Activated T-cell treated with anti-CD3 and anti-CD28 coated beads for 4 hours (primary cell): ENCODE data around the gene PRCD.
"Not testable (repeated sequence)": the region's sequence is repeated elsewhere in the genome, so short reads cannot be mapped to it uniquely, and the experiment has no call there.

Source experiments
- DNase-seq: peaks from one replicate; pipeline ENCODE4 v3.0.0-alpha.2; 2020

Gene PRCD

DNA sequence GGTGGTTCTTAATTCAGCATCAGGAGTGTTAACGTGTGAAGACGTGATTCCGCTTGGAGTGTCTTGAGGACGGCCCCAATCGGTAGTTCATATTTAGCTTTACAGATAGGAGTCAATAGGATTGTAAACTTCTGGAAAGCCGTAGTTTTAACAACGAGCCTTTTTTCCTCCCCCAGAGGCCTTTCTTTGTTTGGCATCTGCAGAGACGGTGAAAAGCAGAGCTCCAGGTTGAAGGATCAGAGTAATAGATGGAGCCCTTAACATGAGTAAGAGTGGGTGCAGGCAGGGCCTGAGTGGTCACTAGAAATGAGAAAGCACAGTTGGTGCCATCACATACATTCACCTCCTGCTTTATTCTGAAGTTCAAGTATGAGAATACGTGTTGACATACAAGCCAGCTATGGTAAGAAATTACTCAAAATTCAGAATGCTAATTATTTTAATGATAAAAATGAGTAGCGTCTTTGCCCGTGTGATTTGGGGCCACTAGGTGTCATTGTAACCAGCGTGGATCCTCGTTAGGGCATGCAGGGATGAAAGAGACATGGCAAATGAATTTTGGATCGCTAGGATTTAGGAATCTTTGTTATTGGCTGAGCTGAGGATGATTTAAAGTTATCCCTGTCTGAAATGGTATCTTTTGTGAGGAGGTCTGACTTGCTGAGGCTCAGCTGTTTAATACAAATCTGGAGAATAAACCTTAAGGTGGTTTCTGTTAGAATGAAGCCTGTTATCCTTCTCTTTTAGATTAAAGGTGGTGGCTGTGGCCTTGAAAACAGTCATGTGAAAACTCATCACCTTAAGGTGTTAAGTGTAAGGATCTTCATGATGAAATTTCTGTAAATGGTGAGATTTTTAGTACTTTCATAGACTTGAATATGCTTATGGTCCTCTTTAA, 18.6 kb downstream of the PRCD start:
- DNase-seq = no peak

DNA sequence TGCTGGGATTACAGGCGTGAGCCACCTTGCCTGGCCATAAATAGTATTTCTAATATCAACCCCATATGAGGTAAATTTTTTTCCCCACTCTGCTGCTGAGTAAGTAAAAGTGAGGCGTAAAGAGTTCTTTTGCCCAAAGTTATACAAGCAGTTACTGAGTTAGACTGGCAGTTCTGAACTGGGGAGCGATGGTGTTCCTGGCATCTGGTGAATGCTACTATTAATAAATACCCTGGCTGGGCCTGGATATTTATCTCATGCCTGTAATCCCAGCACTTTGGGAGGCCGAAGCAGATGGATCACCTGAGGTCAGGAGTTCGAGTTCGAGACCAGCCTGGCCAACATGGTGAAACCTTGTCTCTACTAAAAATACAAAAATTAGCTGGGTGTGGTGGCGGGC, 19.6 kb downstream of the PRCD start:
- DNase-seq = not testable (repeated sequence)

DNA sequence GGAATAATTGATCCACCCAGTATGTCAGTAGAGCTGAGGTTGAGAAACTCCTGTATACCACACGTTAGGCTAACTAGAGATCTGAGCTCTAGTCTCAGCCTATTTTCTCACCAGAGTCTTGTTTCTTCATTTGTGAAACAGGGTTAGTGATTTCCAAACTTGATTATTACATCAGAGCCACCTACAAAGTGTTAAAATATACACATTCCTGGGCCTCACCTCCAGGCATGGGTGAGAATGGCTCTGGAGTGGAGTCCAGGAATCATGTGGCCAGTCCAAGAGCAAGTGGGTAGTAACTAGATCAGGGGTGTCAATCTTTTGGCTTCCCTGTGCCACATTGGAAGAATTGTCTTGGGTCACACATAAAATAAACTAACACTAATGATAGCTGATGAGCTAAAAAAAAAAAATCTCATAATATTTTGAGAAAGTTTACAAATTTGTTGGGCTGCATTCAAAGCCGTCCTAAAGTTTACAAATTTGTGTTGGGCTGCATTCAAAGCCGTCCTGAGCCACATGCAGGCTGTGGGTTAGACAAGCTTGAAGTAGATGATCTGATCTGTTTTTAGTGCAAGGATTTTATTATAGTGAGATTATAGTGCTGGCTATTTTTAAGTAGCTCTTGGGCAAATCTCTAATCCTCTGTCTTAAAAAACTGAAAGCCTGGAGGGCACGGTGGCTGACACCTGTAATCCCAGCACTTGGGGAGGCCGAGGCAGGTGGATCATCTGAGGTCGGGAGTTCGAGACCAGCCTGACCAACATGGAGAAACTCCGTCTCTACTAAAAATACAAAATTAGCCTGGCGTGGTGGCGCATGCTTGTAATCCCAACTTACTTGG, 20.4 kb downstream of the PRCD start:
- DNase-seq = no peak

DNA sequence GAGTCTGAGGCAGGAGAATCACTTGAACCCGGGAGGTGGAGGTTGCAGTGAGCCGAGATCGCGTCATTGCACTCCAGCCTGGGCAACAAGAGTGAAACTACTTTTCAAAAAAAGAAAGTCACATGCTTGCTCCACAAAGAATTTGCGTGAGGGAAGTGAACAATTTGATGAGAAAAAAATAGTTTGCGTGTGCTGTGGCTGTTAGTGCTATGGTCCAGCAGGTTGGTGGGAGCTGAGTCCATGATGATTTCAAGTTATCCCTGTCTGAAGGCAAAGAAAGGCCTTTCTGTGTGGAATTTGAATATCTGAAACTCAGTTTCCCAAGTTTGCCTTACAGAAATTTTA, 21.0 kb downstream of the PRCD start:
- no peak for DNase-seq

- no peak for DNase-seq
These were observed 21.5 kb downstream of the PRCD start for GRCh38 chr17:76561332-76561731.

GRCh38 chr17:76561799-76562268, 22.0 kb downstream of the PRCD start:
- DNase-seq = no peak

GRCh38 chr17:76562734-76563148, 22.9 kb downstream of the PRCD start:
- DNase-seq = no peak

- DNase-seq = not testable (repeated sequence)
These were observed 23.5 kb downstream of the PRCD start for GRCh38 chr17:76563359-76563758.

DNA sequence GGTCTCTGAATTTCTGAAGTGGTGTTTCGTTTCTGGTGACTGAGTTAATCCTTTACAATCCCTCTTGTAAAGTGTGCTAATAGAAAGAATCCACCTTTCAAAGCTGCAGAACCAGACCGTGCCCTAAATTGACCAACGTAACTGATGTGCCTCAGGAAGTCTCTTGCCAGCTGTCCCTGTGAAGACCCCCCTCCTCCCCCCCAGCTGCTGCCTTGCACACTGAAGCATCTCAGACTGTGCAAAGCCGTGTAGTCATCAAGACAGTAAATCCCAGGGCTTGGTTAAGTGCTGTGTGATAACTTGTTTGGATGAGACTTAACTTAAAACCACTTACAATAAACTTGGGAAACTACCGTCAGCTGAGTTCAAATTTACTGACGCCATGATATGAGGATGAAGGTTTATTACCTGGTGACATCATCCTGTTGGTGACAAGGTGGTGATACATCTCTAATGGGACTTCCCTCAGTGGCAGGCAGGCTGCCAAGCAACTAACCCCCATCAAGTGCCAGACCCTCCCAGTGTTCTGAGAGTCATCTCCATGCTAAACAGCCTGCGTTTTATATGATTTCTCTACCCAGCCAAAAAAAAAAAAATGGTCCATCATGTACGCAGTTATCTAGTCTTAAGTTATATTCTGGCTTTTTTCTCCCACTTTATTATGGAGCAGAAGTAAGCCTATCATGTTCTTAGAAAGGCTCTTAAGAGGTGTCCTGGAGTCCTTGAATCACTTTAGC, 25.3 kb downstream of the PRCD start:
- DNase-seq = not testable (repeated sequence)

DNA sequence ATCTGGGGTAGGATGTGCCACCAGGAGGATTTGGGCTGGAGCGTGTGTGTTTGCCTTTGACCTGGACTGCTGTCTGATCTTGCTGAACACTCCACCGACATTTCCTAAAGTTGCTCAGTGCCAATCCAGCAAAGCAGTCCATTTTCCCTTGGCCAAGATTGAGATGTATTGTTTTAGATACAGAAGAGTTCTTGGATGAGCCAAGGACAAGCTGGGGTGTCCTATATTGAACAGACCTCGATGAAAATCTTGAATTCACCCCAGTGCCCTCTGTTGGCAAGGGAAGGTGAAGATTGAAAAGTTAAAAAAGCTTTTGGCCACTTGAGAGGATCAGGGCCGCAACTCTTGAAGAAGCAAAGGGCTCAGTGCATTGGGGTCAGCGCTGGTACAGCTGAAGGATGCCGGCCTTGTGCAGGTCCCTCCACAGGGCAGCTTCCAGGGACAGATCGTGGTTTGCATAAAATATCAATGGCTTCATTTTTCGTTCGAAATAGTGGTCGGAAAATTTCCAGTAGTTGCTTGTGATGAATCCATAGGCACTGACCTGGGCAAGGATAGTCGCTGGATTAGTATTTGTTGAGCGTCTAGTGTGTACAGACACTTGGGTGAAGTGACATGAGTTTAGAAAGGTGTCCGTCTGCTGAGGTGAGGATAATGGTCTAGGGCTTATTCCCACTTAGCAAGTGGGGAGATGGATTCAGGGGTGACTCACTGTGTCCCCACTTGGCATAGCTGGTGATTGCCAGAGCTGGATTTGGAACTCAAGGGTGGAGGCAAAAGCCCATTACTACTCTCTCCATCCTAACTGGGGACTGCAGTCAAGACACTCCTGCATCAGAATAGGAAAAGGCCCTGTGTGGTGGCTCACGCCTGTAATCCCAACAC, 26.1 kb downstream of the PRCD start:
- no peak for DNase-seq

DNA sequence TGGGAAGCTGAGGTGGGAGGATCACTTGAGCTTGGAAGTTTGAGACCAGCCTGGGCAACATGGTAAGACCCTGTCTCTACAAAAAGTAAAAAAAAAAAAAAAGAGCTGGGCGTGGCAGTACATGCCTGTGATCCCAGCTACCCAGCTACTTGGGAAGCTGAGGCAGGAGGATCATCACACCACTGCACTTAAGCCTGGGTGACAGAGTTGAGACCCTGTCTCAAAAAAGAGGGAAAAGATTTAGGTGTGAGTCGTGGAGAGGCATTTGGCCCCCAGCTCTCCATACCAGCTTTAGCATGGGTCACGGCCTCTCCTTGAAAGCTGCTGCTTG, 26.7 kb downstream of the PRCD start:
- no peak for DNase-seq

GRCh38 chr17:76566988-76567431, 27.2 kb downstream of the PRCD start:
- no peak for DNase-seq

DNA sequence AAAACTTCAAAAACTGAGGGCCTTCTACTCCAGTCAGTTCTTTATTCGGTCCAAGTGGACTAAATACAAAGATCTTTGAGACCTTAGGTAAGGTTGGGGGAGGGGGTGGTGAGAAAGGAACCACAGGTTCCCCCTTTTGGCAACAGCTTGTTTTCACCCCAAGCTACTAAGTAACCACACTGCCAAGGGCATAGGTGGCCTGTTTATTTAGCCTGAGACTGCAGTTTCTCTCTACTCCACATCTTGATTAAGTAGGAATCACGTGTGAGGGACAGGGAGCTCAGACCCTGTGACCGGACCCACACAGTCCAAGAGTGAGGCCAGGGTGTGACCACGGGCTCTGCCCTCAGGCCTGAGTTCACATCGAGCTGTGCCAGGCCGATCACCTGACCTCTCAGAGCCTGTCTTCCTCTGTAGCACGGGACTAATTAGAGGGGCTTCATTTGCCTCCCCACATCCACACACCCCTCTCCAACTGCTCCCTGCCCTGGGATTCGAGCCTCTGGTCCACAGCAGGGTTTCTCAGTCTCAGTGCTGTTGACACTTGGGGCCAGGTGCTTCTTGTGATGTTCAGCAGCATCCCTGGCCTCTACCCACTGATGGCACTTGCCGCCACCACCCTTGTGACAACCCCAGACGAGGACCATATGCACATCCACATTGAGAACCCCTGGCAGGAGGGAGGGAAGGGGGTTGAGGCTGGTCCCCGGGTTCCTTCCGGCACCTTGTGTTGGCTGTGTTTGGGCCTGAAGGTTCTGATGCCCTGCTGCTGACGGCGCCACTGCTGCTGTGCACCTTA, 28.0 kb downstream of the PRCD start:
- DNase-seq = no peak

DNA sequence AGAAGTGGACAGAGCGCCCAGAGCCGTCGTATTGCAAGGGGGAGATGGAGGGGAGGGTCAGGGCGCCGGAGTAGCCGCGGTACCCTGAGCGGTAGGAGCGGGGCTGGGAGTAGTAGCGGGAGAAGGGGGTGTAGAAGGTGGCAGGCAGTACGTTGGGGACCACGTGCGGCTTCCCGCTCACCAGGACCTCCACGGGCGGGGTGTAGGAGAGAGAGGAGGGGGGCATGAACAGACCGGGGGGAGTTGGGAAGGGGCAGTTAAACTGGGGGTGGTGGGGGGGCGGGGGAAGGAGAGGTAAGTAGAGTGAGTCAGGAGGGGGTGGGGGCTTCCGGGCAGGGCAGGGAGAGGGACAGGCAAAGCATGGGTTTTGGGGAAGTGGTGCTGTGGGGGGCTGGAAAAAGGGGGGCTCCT, 29.0 kb downstream of the PRCD start:
- no peak for DNase-seq

GRCh38 chr17:76569607-76570279, 29.9 kb downstream of the PRCD start:
- no peak for DNase-seq

DNA sequence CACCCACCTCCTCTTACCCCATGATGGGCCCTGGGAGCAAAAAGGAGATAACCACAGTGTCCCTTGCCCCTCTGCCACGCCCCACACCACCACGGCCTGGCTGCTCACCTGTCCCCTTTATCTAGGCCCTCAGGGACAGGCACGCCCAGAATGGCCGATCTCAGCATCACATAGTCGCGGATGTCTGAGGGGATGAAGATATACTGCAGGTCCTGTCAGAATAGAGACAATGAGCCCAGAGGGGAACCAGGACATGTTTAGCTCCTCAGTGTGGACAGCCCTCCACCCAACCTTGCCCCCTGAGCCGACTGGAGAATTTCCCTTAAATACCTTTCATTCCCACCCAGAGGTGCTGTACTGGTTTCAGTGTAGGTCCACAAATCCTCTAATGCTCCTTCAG, 30.6 kb downstream of the PRCD start:
- no peak for DNase-seq

- DNase-seq = no peak
These were observed 31.1 kb downstream of the PRCD start for GRCh38 chr17:76570877-76571471.

DNA sequence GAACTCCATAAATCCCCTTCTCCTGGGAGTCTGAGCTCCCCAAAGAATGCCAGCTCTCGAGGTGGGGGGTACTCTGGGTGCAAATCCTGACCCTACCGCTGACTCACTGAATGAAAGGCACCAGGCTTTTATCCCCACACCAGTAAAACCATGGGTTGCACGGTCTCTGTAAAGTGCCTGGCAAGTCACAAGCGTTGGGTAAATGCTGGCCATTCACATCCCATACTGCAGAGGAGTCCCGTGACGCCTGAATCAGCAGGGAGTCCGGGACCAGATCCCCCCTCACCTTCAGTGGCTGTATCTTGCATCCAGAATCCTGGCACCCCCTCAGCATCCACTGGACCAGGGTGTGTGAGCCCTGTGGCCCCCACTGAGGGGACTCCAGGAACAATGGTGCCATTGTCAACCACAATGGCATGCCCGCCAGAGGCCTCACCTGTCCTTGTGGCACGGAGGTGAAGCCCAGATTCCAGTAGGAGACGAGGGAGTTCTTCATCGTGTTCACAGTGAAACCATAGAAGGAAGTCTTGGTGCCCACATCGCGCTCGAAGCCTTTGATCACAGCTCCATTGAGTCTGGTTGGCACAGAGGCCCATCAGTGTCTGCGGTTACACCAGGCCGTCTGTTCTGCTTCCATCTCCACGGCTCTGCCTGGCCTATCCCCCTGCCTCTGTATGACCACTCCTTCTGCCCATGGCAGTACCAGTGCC, 32.5 kb downstream of the PRCD start:
- DNase-seq = no peak

DNA sequence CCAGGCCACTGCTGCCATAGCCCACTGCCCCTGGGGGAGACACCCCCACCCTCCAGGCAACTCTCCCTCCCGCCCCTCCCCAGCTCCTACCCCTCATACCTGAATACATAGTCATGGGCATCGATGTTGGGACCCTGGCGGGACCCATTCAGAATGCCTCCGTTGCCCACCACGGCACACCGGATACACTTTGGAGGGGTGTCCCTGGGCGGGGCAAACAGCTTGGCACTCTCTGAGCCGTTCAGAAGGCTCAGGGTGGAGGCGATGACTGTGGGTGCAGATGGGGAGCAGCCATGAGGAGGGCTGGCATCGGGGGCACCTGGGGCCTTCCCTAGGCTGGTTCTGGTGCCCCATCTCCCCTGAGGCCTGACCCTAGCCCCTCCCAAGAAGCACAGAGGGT, 33.3 kb downstream of the PRCD start:
- no peak for DNase-seq

DNA sequence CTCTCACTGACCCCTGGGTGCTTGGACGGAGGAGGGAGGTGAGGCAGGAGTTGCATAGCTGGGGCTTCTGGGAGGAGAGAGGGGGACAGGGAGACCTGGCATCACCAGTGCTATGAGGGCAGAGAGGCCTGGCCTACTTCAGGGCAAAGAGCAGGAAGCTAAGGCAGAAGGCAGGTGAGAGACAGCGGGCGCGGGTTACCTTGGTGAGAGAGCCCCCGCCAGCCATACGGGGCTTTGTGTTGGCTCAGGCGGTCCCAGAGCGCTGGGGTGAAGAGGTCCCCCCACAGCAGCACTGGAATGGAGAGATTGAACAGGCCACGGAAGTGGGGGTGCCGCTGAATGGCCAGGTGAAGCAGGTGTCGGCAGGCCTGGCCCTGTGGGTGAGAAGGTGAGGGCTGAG, 34.3 kb downstream of the PRCD start:
- DNase-seq = no peak
